SK-N-SH (cell line): Measurements from ENCODE around the gene TMEM95.
A peak's percentile ranks its signal among the peaks of the same experiment; 100 is the strongest.

Experiments used
- EZH2phosphoT487 ChIP-seq: fragments of 200-600 bp; sonication (generic); IDR thresholded peaks from 2 replicates; pipeline ENCODE4 v1.6.1; 2017; ENCODE audit warnings: low read depth, mixed run types, mild to moderate bottlenecking, antibody characterized with exemption, moderate library complexity, borderline replicate concordance
- NFIC ChIP-seq: IDR thresholded peaks from 2 replicates; pipeline ENCODE4 v1.4.0; 2012; ENCODE audit warnings: borderline replicate concordance
- POLR2AphosphoS5 ChIP-seq: IDR thresholded peaks from 2 replicates; pipeline ENCODE4 v1.6.1; 2012; ENCODE audit warnings: low read depth, low read length
- RAD21 ChIP-seq: IDR thresholded peaks from 2 replicates; pipeline ENCODE4 v1.6.1; 2012; ENCODE audit warnings: mild to moderate bottlenecking, low read length
- SIN3A ChIP-seq: IDR thresholded peaks from 2 replicates; pipeline ENCODE4 v1.6.1; 2012; ENCODE audit warnings: low read depth, mild to moderate bottlenecking, low read length, moderate library complexity, borderline replicate concordance
- SMC3 ChIP-seq: IDR thresholded peaks from 2 replicates; pipeline ENCODE4 v1.6.1; 2012; ENCODE audit warnings: low read depth, low read length, improper control_type of control experiment
- TAF1 ChIP-seq: IDR thresholded peaks from 2 replicates; pipeline ENCODE4 v1.6.1; 2012; ENCODE audit warnings: low read depth, mild to moderate bottlenecking, low read length, moderate library complexity, borderline replicate concordance
- TEAD4 ChIP-seq: IDR thresholded peaks from 2 replicates; pipeline ENCODE4 v1.4.0; 2012; ENCODE audit warnings: mild to moderate bottlenecking, borderline replicate concordance; ENCODE audit not compliant: insufficient read depth
- TF ChIP-seq, protein P1 (sequence below): fragments of 200-600 bp; sonication (generic); IDR thresholded peaks from 2 replicates; pipeline ENCODE4 v1.6.1; 2017; ENCODE audit warnings: antibody characterized with exemption, mild to moderate bottlenecking, moderate library complexity
- TF ChIP-seq, protein P2 (sequence below): fragments of 150-350 bp; IDR thresholded peaks from 2 replicates; pipeline ENCODE4 v1.6.1; 2017; ENCODE audit warnings: antibody characterized with exemption, low read length, low read depth, borderline replicate concordance
- TF ChIP-seq, protein P3 (sequence below): IDR thresholded peaks from 2 replicates; pipeline ENCODE4 v1.4.0; 2012; ENCODE audit warnings: low read depth
- TF ChIP-seq, protein P4 (sequence below): IDR thresholded peaks from 2 replicates; pipeline ENCODE4 v1.4.0; 2012; ENCODE audit warnings: low read depth, borderline replicate concordance

DNA sequence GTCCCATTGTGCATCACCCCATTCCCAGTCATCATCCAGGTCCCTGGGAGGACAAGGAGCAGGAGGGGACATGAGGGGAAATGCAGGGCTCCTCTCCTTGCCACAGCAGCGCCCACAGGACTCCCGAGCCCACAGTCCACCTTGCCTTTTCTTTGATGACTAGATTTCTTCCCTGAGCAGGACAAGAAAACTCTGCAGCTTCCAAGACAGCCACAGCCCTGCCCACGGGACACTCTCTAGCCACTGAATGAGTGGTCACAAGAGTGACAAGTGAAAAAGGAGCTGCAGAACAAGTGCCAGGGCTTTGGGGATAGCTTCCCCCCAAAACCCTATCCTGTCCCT is 30.5 kb upstream of the TMEM95 start:
- TF ChIP-seq, protein P1, sequence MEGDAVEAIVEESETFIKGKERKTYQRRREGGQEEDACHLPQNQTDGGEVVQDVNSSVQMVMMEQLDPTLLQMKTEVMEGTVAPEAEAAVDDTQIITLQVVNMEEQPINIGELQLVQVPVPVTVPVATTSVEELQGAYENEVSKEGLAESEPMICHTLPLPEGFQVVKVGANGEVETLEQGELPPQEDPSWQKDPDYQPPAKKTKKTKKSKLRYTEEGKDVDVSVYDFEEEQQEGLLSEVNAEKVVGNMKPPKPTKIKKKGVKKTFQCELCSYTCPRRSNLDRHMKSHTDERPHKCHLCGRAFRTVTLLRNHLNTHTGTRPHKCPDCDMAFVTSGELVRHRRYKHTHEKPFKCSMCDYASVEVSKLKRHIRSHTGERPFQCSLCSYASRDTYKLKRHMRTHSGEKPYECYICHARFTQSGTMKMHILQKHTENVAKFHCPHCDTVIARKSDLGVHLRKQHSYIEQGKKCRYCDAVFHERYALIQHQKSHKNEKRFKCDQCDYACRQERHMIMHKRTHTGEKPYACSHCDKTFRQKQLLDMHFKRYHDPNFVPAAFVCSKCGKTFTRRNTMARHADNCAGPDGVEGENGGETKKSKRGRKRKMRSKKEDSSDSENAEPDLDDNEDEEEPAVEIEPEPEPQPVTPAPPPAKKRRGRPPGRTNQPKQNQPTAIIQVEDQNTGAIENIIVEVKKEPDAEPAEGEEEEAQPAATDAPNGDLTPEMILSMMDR: 0 out of 2 replicates have a peak, but pooled peaks have one; percentile 33
- TF ChIP-seq, protein P2, sequence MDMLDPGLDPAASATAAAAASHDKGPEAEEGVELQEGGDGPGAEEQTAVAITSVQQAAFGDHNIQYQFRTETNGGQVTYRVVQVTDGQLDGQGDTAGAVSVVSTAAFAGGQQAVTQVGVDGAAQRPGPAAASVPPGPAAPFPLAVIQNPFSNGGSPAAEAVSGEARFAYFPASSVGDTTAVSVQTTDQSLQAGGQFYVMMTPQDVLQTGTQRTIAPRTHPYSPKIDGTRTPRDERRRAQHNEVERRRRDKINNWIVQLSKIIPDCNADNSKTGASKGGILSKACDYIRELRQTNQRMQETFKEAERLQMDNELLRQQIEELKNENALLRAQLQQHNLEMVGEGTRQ: no peak
- TF ChIP-seq SMC3 (no peak), SIN3A (no peak), NFIC (no peak), EZH2phosphoT487 (no peak), TAF1 (no peak), POLR2AphosphoS5 (no peak), RAD21 (no peak), TEAD4 (no peak)
- TF ChIP-seq, protein P3, sequence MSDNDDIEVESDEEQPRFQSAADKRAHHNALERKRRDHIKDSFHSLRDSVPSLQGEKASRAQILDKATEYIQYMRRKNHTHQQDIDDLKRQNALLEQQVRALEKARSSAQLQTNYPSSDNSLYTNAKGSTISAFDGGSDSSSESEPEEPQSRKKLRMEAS: no peak
- TF ChIP-seq, protein P4, sequence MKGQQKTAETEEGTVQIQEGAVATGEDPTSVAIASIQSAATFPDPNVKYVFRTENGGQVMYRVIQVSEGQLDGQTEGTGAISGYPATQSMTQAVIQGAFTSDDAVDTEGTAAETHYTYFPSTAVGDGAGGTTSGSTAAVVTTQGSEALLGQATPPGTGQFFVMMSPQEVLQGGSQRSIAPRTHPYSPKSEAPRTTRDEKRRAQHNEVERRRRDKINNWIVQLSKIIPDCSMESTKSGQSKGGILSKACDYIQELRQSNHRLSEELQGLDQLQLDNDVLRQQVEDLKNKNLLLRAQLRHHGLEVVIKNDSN: no peak
